KOPT-K1 (cell line): Measurements from ENCODE around the gene ZNF827.

Experiments
- H3K27ac ChIP-seq: fragments of 200-600 bp; sonication (generic); 2 replicates; pipeline ENCODE4 v1.5.1; 2016; ENCODE audit warnings: antibody characterized with exemption, mild to moderate bottlenecking, low read depth, low read length; ENCODE audit not compliant: poor library complexity, severe bottlenecking
- H3K36me3 ChIP-seq: fragments of 200-600 bp; sonication (generic); 2 replicates; pipeline ENCODE4 v1.5.1; 2017; ENCODE audit warnings: antibody characterized with exemption, mild to moderate bottlenecking, low read length, moderate library complexity; ENCODE audit not compliant: insufficient read depth
- H3K9me3 ChIP-seq: fragments of 200-600 bp; sonication (generic); 2 replicates; pipeline ENCODE4 v1.5.1; 2017; ENCODE audit warnings: antibody characterized with exemption, low read length, mild to moderate bottlenecking; ENCODE audit not compliant: insufficient read depth, poor library complexity, severe bottlenecking

Gene ZNF827

GRCh38 chr4:145820407-145820806, 118.2 kb downstream of the ZNF827 start:
- H3K9me3 ChIP-seq = no peaks in the 10 kb centered on the region
- no peak overlapping the region for H3K27ac ChIP-seq

DNA sequence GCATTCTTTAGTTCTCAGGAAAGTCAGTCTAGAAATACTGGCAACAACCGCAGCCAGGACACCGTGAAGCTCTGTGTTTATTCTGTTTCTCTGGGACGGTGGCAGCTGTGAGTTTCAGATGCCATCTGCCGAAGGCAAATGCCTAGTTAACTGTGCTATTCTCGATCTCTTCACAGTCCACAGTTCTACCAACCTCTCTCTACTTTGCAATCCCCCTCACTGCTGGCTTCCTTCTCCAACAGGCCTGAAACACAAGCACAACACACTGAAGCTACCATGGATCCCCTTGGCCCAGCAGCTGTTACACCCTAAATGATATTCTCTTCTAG, 118.8 kb downstream of the ZNF827 start:
- no peaks in the 10 kb centered on the region for H3K9me3 ChIP-seq
- H3K27ac ChIP-seq = no peak overlapping the region
- no peaks in the 10 kb centered on the region for H3K36me3 ChIP-seq

More at GRCh38 chr4:145820407-145820806, 118.2 kb downstream of the ZNF827 start:
- H3K36me3 ChIP-seq = no peaks in the 10 kb centered on the region

- no peak overlapping the region for H3K27ac ChIP-seq
- H3K36me3 ChIP-seq = no peaks in the 10 kb centered on the region
- no peaks in the 10 kb centered on the region for H3K9me3 ChIP-seq
These were observed 119.3 kb downstream of the ZNF827 start for GRCh38 chr4:145819101-145819852.

DNA sequence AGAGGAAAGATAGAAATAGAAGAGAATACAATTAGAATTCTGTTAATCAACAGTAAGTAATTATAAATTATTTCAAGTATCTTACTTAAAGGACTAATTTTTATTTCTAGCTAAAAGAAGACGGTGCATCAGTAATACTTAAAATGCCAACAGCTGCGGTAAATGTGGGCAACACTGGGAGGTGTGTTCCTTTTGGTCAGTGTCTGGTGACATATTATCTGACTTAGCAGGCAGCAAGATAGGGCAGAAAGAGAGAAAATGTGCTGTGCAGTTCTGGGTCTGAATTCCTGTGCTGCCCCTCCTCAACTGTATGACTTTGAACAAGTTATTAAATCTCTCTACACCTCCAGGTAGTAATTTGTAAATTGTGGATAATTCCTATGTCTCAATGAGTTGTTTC, 120.6 kb downstream of the ZNF827 start:
- no peaks in the 10 kb centered on the region for H3K9me3 ChIP-seq
- peaks cover 11% of the 10 kb centered on the region; the same call in 1 of the 2 replicates for H3K36me3 ChIP-seq
- H3K27ac ChIP-seq = no peak overlapping the region

- H3K27ac ChIP-seq = no peak overlapping the region
- H3K36me3 ChIP-seq = peaks cover 13% of the 10 kb centered on the region; the same call in 1 of the 2 replicates
- H3K9me3 ChIP-seq = no peaks in the 10 kb centered on the region
These were observed 122.5 kb downstream of the ZNF827 start for GRCh38 chr4:145816091-145816490.

GRCh38 chr4:145815626-145816025, 123.0 kb downstream of the ZNF827 start:
- H3K9me3 ChIP-seq = peaks cover 2% of the 10 kb centered on the region
- H3K27ac ChIP-seq = no peak overlapping the region
- peaks cover 13% of the 10 kb centered on the region; the same call in 1 of the 2 replicates for H3K36me3 ChIP-seq

DNA sequence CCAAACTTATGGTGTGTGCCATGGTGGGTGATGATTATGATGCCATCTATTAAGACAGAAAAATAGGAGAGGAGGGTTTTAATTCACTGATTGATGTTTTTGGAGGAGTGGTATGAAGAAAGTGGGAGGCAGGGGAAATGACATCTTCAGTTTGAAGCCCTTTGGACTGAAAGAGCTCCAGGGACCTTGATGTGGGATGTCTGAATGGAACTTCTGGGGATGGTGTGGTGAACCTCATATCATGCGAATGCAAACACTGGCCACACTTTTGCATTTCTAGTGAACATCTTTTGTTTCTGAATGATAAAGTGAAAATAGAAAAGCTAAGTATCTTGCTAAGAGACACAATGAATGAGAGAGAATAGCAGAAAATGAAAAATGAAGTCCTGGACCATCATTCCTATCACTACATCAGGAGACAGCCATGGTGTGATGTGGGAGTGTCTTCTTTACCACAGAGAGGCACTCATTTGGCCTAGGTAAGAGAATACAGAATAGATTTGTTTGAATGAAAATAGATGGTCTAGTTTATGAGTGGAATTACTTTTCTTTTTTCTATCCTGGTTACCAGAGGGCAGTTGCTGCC, 123.5 kb downstream of the ZNF827 start:
- Histone ChIP-seq H3K27ac (no peak overlapping the region), H3K36me3 (peaks cover 13% of the 10 kb centered on the region; the same call in 1 of the 2 replicates), H3K9me3 (peaks cover 6% of the 10 kb centered on the region)

GRCh38 chr4:145814246-145814645, 124.4 kb downstream of the ZNF827 start:
- peaks cover 15% of the 10 kb centered on the region for H3K9me3 ChIP-seq
- H3K36me3 ChIP-seq = peaks cover 13% of the 10 kb centered on the region; the same call in 1 of the 2 replicates
- no peak overlapping the region for H3K27ac ChIP-seq

DNA sequence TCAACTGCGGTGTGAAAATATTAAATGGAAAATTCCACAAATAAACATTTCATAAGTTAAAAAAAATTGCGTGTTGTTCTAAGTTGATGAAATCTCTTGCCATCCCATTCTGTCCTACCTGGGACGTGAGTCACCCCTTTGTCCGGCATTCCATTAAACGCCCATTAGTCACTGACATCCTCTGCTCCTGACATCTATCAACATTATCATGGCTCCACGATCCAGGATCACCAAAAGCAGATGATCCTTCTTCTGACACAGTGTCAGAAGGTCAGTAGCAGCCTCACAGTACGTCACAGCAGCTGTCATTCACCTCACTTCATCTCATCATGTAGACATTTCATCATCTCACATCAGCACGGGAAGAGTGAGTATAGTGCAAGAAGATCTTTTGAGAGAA, 125.7 kb downstream of the ZNF827 start:
- Histone ChIP-seq H3K27ac (no peak overlapping the region), H3K36me3 (peaks cover 13% of the 10 kb centered on the region; the same call in 1 of the 2 replicates), H3K9me3 (peaks cover 19% of the 10 kb centered on the region)

DNA sequence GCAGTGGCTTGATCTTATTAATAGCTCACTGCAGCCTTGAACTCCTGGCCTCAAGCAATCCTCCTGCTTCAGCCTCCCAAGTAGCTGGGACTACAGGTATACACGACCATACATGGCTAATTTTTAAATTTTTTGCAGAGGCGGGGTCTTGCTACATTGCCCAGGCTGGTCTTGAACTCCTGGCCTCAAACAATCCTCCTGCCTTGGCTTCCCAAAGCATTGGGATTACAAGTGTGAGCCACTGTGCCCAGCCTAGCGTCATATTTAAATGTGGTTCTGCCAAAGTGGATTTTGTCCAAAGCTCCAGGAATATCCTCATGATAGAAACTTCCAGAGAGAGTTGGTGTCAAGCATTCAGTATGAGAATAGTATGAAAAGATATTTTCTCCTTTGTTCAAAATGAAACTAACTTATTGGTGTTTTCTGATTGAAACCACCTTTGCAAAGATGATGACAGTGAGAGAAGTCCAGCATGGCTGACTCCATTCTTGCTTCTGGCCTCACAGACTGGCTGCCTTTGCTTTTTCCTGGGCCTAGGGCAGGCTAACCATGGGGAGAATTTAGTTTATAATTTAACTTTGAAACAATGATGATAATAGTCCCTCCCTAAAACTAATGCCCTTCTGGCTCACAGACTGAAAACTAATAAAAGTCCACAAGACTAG, 129.6 kb downstream of the ZNF827 start:
- Histone ChIP-seq H3K36me3 (peaks cover 10% of the 10 kb centered on the region; the same call in 1 of the 2 replicates), H3K27ac (no peak overlapping the region), H3K9me3 (peaks cover 19% of the 10 kb centered on the region)

DNA sequence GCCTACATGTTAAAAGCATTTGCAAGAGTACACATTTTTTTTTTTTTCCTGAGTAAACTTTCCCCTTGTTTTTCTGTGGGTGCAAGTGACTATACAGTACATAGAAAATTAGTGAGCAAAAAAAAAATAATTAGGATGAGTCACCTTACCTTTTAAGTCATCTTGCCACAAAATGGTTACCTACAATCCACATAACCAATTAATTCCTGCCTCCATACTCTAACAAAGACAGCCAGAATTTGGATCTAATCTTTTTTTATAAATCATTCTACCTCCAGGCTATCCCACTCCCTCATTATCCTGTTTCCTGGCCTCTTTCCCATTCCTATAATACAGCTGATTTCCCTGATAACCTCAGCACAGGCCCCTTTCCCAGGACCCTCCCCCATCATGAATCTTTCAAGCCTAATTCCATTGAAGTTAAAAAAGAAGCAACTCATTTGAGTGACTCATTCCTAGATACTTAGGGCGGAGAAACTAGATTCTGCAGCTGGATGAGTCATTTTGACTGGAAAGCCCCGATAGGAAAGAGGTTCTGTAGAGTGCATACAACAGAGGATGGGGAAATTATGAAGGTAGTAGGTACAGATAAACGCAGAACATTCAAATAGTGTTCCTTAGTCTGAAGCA, 130.5 kb downstream of the ZNF827 start:
- H3K9me3 ChIP-seq = peaks cover 19% of the 10 kb centered on the region
- H3K36me3 ChIP-seq = peaks cover 4% of the 10 kb centered on the region; the same call in 1 of the 2 replicates
- H3K27ac ChIP-seq = no peak overlapping the region

- Histone ChIP-seq H3K36me3 (no peaks in the 10 kb centered on the region), H3K27ac (no peak overlapping the region), H3K9me3 (peaks cover 16% of the 10 kb centered on the region)
These were observed 133.1 kb downstream of the ZNF827 start for GRCh38 chr4:145805490-145805889.

- Histone ChIP-seq H3K9me3 (peaks cover 3% of the 10 kb centered on the region), H3K36me3 (no peaks in the 10 kb centered on the region), H3K27ac (no peak overlapping the region)
These were observed 134.5 kb downstream of the ZNF827 start for GRCh38 chr4:145804116-145804515.

DNA sequence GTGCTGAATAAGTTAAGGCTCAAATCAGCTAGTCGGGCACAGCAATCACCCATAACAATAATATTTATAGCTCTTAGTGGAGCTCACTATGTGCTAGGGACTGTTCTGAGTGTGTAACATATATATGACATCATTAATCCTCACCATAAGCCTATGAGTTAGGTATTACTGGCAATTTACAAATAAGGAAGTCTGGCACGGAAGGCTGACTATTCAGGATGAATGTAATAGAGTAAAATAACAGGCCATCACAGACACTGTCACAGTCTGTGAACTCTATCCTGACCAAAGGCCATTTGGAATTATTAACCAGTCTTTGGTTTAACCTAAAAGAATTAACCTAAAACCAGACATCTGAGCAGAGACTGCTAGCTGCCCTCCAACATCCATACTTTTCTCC, 139.4 kb downstream of the ZNF827 start:
- H3K9me3 ChIP-seq = no peaks in the 10 kb centered on the region
- no peaks in the 10 kb centered on the region for H3K36me3 ChIP-seq
- no peak overlapping the region for H3K27ac ChIP-seq

GRCh38 chr4:145797278-145797677, 141.3 kb downstream of the ZNF827 start:
- no peaks in the 10 kb centered on the region for H3K9me3 ChIP-seq
- no peak overlapping the region for H3K27ac ChIP-seq
- H3K36me3 ChIP-seq = no peaks in the 10 kb centered on the region
